HCT116 (cell line): Measurements from ENCODE around the gene UCHL3. TPM values are rescaled to one million over a fixed set of nuclear protein-coding genes. Genes with fewer than 3 reads are reported as not detected.

Experiments used
- ATAC-seq: fragments of 200-7000 bp; cut with Tn5 transposase; 2 replicates; pipeline ENCODE4 v1.9.1; 2020; ENCODE audit warnings: mild to moderate bottlenecking, moderate library complexity
- BruUV-seq: library from RNA; stranded (reverse); fragments of 400-500 nt; replicated peaks from 2 replicates; lab custom pipeline; 2021; lab: Mats Ljungman, UMichigan
- CTCF ChIA-PET: fragments of 300-600 bp; sonication (Branson Sonifier 250); formaldehyde crosslinking; loops from one replicate; lab custom pipeline; 2021; ENCODE audit warnings: antibody characterized with exemption; lab: Charles Lee
- POLR2A ChIA-PET: fragments of 300-600, 350-600 bp; sonication (Branson Sonifier 250); formaldehyde crosslinking; loops from one replicate; lab custom pipeline; 2021; ENCODE audit warnings: antibody characterized with exemption; lab: Charles Lee
- RAD21 ChIA-PET, 2 experiments: fragments of 300-600 bp; sonication (Branson Sonifier 250); formaldehyde crosslinking; loops; one replicate each; lab custom pipeline; 2023; ENCODE audit warnings: low total read pairs in 2 of 2; ENCODE audit not compliant: uncharacterized antibody in 2 of 2, unreplicated experiment in 2 of 2, low non-redundant PET in 1 of 2; lab: Charles Lee
- DNase-seq: peaks from one replicate; pipeline ENCODE4 v3.0.0-alpha.2; 2010; ENCODE audit warnings: low read depth, low spot score
- H2AFZ ChIP-seq: fragments of 200-600 bp; shearing (Covaris generic), sonication (generic); 2 replicates; pipeline ENCODE4 v1.6.1; 2017; ENCODE audit warnings: low read depth, mixed run types, mixed read lengths, antibody characterized with exemption, low read length; ENCODE audit not compliant: poor library complexity, severe bottlenecking
- H3K27ac ChIP-seq: 2 replicates; pipeline ENCODE4 v1.5.1; 2012; ENCODE audit warnings: low read depth, low read length
- H3K27me3 ChIP-seq: fragments of 200-600 bp; sonication (generic); 2 replicates; pipeline ENCODE4 v1.6.1; 2016; ENCODE audit warnings: mixed run types, low read length, mixed read lengths; ENCODE audit not compliant: insufficient read depth
- H3K36me3 ChIP-seq, 2 experiments: fragments of 200-500 bp in 1 of 2; fragments of 200-600 bp in 1 of 2; sonication (Bioruptor generic) in 1 of 2; sonication (generic) in 1 of 2; 2 replicates each; pipeline versions ENCODE4 v1.5.1 to v1.6.1; 2014 to 2016; ENCODE audit warnings: low read length in 2 of 2, inconsistent platforms in 1 of 2, mixed read lengths in 1 of 2, mixed run types in 1 of 2; ENCODE audit not compliant: insufficient read depth in 2 of 2, control insufficient read depth in 1 of 2
- H3K4me1 ChIP-seq, 2 experiments: fragments of 200-600 bp in 1 of 2; sonication (generic) in 1 of 2; 2 replicates each; pipeline versions ENCODE4 v1.5.1 to v1.6.1; 2012 to 2017; ENCODE audit warnings: low read length in 2 of 2, inconsistent platforms in 1 of 2, mild to moderate bottlenecking in 1 of 2, mixed read lengths in 1 of 2, mixed run types in 1 of 2, moderate library complexity in 1 of 2; ENCODE audit not compliant: insufficient read depth in 2 of 2, control insufficient read depth in 1 of 2
- H3K4me2 ChIP-seq: fragments of 200-600 bp; sonication (generic); 2 replicates; pipeline ENCODE4 v1.6.1; 2017; ENCODE audit warnings: mixed run types, low read length, mixed read lengths
- H3K4me3 ChIP-seq, 2 experiments: fragments of 200-600 bp in 1 of 2; sonication (generic) in 1 of 2; replicated peaks in 1 of 2; 2 replicates each; pipeline ENCODE4 v1.5.1; 2011 to 2016; ENCODE audit warnings: low read length in 2 of 2, control low read depth in 1 of 2, low read depth in 1 of 2, mild to moderate bottlenecking in 1 of 2, mixed read lengths in 1 of 2, mixed run types in 1 of 2
- H3K79me2 ChIP-seq: fragments of 200-600 bp; sonication (generic); 2 replicates; pipeline ENCODE4 v1.6.1; 2017; ENCODE audit warnings: mild to moderate bottlenecking, mixed run types, low read length, moderate library complexity, mixed read lengths; ENCODE audit not compliant: insufficient read depth
- H3K9ac ChIP-seq: fragments of 200-600 bp; sonication (generic); 2 replicates; pipeline ENCODE4 v1.6.1; 2016; ENCODE audit warnings: low read length, mixed read lengths
- H3K9me2 ChIP-seq: fragments of 200-600 bp; sonication (generic), shearing (Covaris generic); 2 replicates; pipeline ENCODE4 v1.6.1; 2017; ENCODE audit warnings: mixed run types, mild to moderate bottlenecking, moderate library complexity; ENCODE audit not compliant: insufficient read depth
- H3K9me3 ChIP-seq, 2 experiments: fragments of 200-500 bp in 1 of 2; fragments of 200-600 bp in 1 of 2; sonication (Bioruptor generic) in 1 of 2; sonication (generic) in 1 of 2; 2 replicates each; pipeline ENCODE4 v1.6.1; 2014 to 2017; ENCODE audit warnings: low read length in 2 of 2, mixed read lengths in 2 of 2, inconsistent platforms in 1 of 2, low read depth in 1 of 2, mild to moderate bottlenecking in 1 of 2, mixed run types in 1 of 2, moderate library complexity in 1 of 2; ENCODE audit not compliant: control insufficient read depth in 1 of 2, insufficient read depth in 1 of 2
- H4K20me1 ChIP-seq: fragments of 200-600 bp; sonication (generic), shearing (Covaris generic); 2 replicates; pipeline ENCODE4 v1.6.1; 2017; ENCODE audit warnings: mixed run types, mild to moderate bottlenecking, moderate library complexity; ENCODE audit not compliant: insufficient read depth
- ATF3 ChIP-seq: IDR thresholded peaks from 2 replicates; pipeline ENCODE4 v1.6.1; 2012
- CBX3 ChIP-seq: IDR thresholded peaks from 2 replicates; pipeline ENCODE4 v1.6.1; 2012; ENCODE audit warnings: low read depth
- CEBPB ChIP-seq: IDR thresholded peaks from 2 replicates; pipeline ENCODE4 v1.6.1; 2012; ENCODE audit warnings: low read depth
- CTCF ChIP-seq, 3 experiments: fragments of 200-600 bp in 1 of 3; sonication (generic) in 1 of 3; IDR thresholded peaks in 2 of 3; conservative IDR thresholded peaks in 1 of 3; 2 replicates each; pipeline ENCODE4 v1.5.1; 2012 to 2017; ENCODE audit warnings: low read depth in 2 of 3, low read length in 2 of 3, antibody characterized with exemption in 1 of 3, borderline replicate concordance in 1 of 3, control low read depth in 1 of 3, mild to moderate bottlenecking in 1 of 3, mixed read lengths in 1 of 3, mixed run types in 1 of 3, moderate library complexity in 1 of 3; ENCODE audit not compliant: insufficient read depth in 1 of 3
- EGR1 ChIP-seq: IDR thresholded peaks from 2 replicates; pipeline ENCODE4 v1.6.1; 2012; ENCODE audit warnings: low read depth
- ELF1 ChIP-seq: IDR thresholded peaks from 2 replicates; pipeline ENCODE4 v1.6.1; 2012; ENCODE audit warnings: low read depth, borderline replicate concordance
- FOSL1 ChIP-seq: IDR thresholded peaks from 2 replicates; pipeline ENCODE4 v1.6.1; 2012; ENCODE audit warnings: low read depth
- POLR2A ChIP-seq: IDR thresholded peaks from 2 replicates; pipeline ENCODE4 v1.7.0; 2011; ENCODE audit warnings: borderline replicate concordance; ENCODE audit not compliant: insufficient read depth, insufficient read length; ENCODE audit errors: extremely low read depth
- POLR2AphosphoS5 ChIP-seq: IDR thresholded peaks from 2 replicates; pipeline ENCODE4 v1.6.1; 2011; ENCODE audit warnings: mild to moderate bottlenecking, low read depth, low read length, moderate library complexity
- RAD21 ChIP-seq: IDR thresholded peaks from 2 replicates; pipeline ENCODE4 v1.6.1; 2012; ENCODE audit warnings: low read depth, mild to moderate bottlenecking
- SIN3A ChIP-seq: IDR thresholded peaks from 2 replicates; pipeline ENCODE4 v1.6.1; 2012; ENCODE audit warnings: low read depth
- SP1 ChIP-seq: IDR thresholded peaks from 2 replicates; pipeline ENCODE4 v1.6.1; 2012; ENCODE audit warnings: low read depth
- TCF7L2 ChIP-seq: IDR thresholded peaks from 2 replicates; pipeline ENCODE4 v1.7.0; 2011; ENCODE audit warnings: borderline replicate concordance, inconsistent platforms; ENCODE audit not compliant: insufficient read depth, insufficient read length; ENCODE audit errors: extremely low read depth
- YY1 ChIP-seq: IDR thresholded peaks from 2 replicates; pipeline ENCODE4 v1.6.1; 2011; ENCODE audit warnings: low read length, low read depth, moderate library complexity, mild to moderate bottlenecking; ENCODE audit not compliant: insufficient replicate concordance; ENCODE audit errors: extremely low read depth
- ZBTB33 ChIP-seq: IDR thresholded peaks from 2 replicates; pipeline ENCODE4 v1.6.1; 2011; ENCODE audit warnings: mild to moderate bottlenecking, low read length, moderate library complexity; ENCODE audit not compliant: insufficient replicate concordance; ENCODE audit errors: extremely low read depth
- ZFX ChIP-seq: fragments of 450-650 bp; IDR thresholded peaks from 2 replicates; pipeline ENCODE4 v1.6.1; 2017
- ZNF274 ChIP-seq: fragments of 200-500 bp; sonication (Bioruptor generic); IDR thresholded peaks from 2 replicates; pipeline ENCODE4 v1.6.1; 2014; ENCODE audit warnings: mild to moderate bottlenecking, low read depth, low read length, inconsistent platforms
- intact Hi-C: fragments of 100-400 bp; cut with micrococcal nuclease; formaldehyde crosslinking; loops from 2 replicates; pipeline ENCODE4 v1.10.0; 2022
- total RNA-seq: library from RNA; stranded (reverse); gene quantifications from one replicate; pipeline ENCODE4 v1.2.1, GENCODE V29; 2021; ENCODE audit not compliant: unreplicated experiment

The UCHL3 gene
- total RNA-seq, 1 experiment from 2014 or later: 32.4 TPM

GRCh38 chr13:75620020-75620419, 70.4 kb downstream of the UCHL3 start (continued):
- TF ChIP-seq CTCF (IDR thresholded peaks at IDR 0.05 in 2 of 3, conservative IDR thresholded peaks at IDR 0.05 in 1 of 3; ENCODE audit: borderline replicate concordance in 1 of 3, insufficient read depth in 1 of 3, low read depth in 2 of 3, low read length in 2 of 3): no peak
- no peak for TF ChIP-seq POLR2A
- TF ChIP-seq POLR2AphosphoS5: no peak
- TF ChIP-seq RAD21: no peak
- TF ChIP-seq CBX3: no peak
- no peak for TF ChIP-seq ZFX
- TF ChIP-seq ATF3: no peak

DNA sequence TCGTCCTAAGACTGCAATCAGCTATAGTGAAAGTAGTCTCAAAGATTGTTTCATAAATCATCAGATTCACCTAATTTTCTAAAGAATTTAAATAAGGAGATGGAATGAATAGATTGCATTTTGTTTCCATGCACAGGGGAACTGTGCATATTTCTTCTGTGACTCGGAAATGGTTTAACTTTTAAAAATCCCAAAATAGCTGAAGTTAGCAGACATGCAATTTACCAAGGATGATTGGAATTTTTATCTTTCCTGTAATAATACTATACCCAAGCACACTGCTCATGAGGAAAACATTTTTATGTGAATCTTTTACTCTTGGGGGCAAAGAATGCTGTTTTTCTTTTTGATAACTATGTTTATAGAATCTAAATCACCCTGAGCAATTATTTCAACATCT, 71.6 kb downstream of the UCHL3 start:
- H3K4me1 ChIP-seq: no peaks in the 10 kb centered on the region
- H3K79me2 ChIP-seq: no peaks in the 10 kb centered on the region
- no peaks in the 10 kb centered on the region for H3K36me3 ChIP-seq
- no TSS peak for BruUV-seq
- ChIA-PET POLR2A (no interaction called here), CTCF (no interaction called here), RAD21 (no interaction called here)
- no peaks in the 10 kb centered on the region for H3K27me3 ChIP-seq
- H3K9me3 ChIP-seq: no peaks in the 10 kb centered on the region
- no peak overlapping the region for H3K27ac ChIP-seq
- no peak overlapping the region for H2AFZ ChIP-seq
- no peak overlapping the region for H3K4me2 ChIP-seq
- no peaks in the 10 kb centered on the region for H3K9me2 ChIP-seq
- no peaks in the 10 kb centered on the region for H4K20me1 ChIP-seq
- no peak for ATAC-seq
- no peak overlapping the region for H3K9ac ChIP-seq
- intact Hi-C loops: no loop called here
- no peak overlapping the region for H3K4me3 ChIP-seq
- TF ChIP-seq ELF1: no peak
- no peak for TF ChIP-seq ZBTB33
- TF ChIP-seq CTCF (IDR thresholded peaks at IDR 0.05 in 2 of 3, conservative IDR thresholded peaks at IDR 0.05 in 1 of 3; ENCODE audit: borderline replicate concordance in 1 of 3, insufficient read depth in 1 of 3, low read depth in 2 of 3, low read length in 2 of 3): no peak
- no peak for TF ChIP-seq CEBPB
- no peak for TF ChIP-seq POLR2A
- no peak for TF ChIP-seq EGR1
- no peak for TF ChIP-seq TCF7L2
- TF ChIP-seq SP1: no peak
- TF ChIP-seq YY1: no peak
- TF ChIP-seq FOSL1: no peak
- TF ChIP-seq ATF3: no peak
- TF ChIP-seq SIN3A: no peak
- TF ChIP-seq ZNF274: no peak
- DNase-seq: no peak
